Stimulated activated CD4-positive, alpha-beta T cell treated with anti-CD3 and anti-CD28 coated beads, Interleukin-2, amount 100 ng/mL, for 48 hours (primary cell): ENCODE measurements around the gene TAL1.
"Not testable (repeated sequence)": the region's sequence is repeated elsewhere in the genome, so short reads cannot be mapped to it uniquely, and the experiment has no call there.

Source experiments
- DNase-seq, 2 donors: peaks; one replicate each; pipeline ENCODE4 v3.0.0-alpha.2; 2020

The TAL1 gene

DNA sequence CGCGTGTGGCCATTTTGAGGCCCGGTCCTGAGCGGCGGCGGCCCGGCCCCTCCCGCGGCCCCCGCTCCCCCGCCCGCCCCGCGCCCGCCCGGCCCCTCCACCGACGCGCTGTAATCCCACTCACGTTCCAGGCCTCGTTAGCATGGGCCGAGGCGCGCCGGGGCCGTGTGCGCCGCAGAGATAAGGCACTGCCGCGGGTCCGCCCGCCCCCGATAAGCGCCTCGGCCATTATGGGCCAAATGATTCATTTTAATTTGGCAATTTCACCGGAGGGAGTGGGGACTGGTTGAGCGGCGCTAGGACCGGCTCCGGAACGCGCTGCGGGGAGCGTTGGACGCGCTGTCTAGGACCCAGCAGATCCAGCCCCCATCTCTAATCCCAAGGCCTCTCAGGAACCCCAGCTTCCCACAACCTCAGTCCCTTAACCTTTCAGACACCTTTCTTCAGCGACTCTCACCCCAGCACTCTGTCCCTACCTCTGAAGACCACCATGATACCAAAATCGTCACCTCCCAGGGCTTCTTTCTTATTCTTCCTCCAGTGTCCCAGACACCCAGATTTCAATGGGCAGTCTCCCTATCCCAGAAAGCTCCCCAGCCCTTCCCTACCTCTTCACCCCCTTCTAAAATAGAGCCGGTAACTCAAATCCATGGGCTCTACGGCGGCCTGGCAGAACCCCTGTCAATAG, at the start of gene TAL1:
TSS of gene TAL1 (minus strand) at position 39 of the 688 bp plus-strand sequence. CDS start 6,337 bp downstream, outside the sequence.
- DNase-seq: no peak

- DNase-seq: no peak
Observed at GRCh38 chr1:47280142-47280541, 48.1 kb upstream of the TAL1 start.

DNA sequence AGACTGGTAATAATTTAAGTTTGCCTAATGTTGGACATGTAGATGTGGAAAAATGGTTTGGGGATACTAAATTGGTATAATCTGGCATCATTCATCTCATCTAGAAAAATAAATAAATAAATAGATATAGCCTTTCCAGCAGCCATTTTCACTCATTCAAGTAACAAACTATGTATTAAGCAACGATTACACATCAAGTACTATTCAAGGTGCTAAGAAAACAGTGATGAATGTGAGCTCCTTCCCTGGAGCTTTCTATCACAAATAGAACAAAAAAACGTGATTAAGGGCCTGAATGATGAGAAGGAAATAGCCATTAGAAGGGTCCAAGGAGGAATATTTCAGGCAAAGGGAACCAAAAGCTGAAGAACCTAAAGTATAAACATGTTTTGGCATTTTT, 44.8 kb upstream of the TAL1 start:
- no peak for DNase-seq

GRCh38 chr1:47275811-47276210, 43.8 kb upstream of the TAL1 start:
- DNase-seq: not testable (repeated sequence)

- not testable (repeated sequence) for DNase-seq
Observed at GRCh38 chr1:47265529-47265928, 33.5 kb upstream of the TAL1 start.

- peak; percentile 16 to 28 for DNase-seq
Observed at GRCh38 chr1:47262787-47263413, 30.9 kb upstream of the TAL1 start.

DNA sequence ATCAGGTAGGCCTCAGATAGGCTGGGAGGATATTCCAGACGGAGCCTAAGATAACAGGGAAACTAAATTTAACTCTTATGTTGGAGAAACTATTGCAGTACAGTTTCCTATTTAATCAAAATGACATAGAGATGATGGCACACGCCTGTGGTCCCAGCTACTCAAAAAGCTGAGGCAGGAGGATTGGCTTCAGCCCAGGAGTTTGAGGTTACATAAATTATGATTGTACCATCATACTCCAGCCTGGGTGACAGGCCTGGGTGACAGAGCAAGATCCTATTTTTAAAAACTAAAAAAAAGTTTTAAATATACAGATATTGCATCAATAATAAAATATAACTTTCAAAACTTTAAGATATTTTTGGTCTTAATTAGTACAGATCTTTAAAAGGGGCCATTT, 25.2 kb upstream of the TAL1 start:
- no peak for DNase-seq

DNA sequence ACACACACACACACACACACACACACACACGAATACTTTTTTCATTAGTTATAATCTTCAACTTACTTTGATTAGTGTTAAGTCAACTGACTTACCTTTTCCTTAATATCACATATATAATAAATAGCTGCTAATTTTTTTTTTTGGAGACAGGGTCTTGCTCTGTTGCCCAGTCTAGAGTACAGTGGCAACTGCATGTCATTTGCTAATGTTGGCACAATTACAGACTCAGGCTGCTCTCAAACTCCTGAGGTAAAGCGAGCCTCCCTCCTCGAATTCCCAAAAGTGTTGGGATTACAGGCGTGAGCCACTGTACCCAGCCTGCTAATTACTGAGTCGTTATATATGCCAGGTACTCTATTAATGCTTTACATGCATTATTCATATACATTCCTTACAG, 20.8 kb upstream of the TAL1 start:
- DNase-seq: no peak

DNA sequence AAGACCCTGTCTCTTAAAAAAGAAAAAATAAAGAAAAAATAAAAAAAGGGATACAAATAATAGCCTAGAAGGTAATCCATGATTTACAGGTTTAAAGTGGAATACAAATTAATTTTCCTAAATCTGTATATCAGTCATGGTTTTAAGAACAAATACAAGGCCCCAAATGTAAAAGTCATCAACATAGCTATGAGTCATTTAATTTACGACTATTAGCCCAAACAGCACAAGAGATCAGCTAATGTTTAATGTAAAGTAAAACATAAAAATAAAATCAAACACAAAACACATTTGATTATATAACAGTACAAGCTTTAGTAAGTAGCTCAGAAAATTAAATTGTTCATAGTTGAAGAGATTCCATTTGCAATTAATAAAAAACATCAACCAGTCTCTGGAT, 20.3 kb upstream of the TAL1 start:
- DNase-seq: no peak

GRCh38 chr1:47249755-47250154, 17.7 kb upstream of the TAL1 start:
- no peak for DNase-seq

- DNase-seq: no peak
Observed at GRCh38 chr1:47244339-47244862, 12.4 kb upstream of the TAL1 start.

DNA sequence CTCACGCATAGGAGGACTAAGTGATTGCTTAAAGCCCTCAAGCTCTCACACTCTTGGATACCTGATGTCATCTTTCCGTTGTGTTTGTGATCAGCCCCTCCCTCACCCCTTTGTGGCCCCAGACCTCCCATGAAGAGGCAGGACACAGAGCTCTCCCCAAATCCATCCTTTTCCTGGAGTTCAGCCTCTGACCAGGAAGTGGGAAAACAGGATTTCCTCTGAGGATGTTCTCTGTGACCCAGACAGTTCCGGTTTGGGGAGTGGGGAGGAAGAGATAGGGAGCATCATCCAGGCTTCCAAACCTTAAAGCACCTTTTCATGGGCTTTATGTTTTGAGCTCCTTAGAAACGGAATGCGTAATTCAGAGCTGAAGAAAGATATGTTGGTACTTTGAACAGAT, 11.9 kb upstream of the TAL1 start:
- DNase-seq: no peak

- no peak for DNase-seq
Observed at GRCh38 chr1:47241114-47242113, 9.4 kb upstream of the TAL1 start.

- DNase-seq: no peak
Observed at GRCh38 chr1:47238935-47239592, 7.0 kb upstream of the TAL1 start.

GRCh38 chr1:47235806-47236205, 3.8 kb upstream of the TAL1 start:
- DNase-seq: no peak

GRCh38 chr1:47235241-47235681, 3.2 kb upstream of the TAL1 start:
- DNase-seq: no peak

GRCh38 chr1:47233186-47233585, 1.2 kb upstream of the TAL1 start:
- DNase-seq: no peak

GRCh38 chr1:47231301-47232186, 481 bp downstream of the TAL1 start:
- DNase-seq: no peak

DNA sequence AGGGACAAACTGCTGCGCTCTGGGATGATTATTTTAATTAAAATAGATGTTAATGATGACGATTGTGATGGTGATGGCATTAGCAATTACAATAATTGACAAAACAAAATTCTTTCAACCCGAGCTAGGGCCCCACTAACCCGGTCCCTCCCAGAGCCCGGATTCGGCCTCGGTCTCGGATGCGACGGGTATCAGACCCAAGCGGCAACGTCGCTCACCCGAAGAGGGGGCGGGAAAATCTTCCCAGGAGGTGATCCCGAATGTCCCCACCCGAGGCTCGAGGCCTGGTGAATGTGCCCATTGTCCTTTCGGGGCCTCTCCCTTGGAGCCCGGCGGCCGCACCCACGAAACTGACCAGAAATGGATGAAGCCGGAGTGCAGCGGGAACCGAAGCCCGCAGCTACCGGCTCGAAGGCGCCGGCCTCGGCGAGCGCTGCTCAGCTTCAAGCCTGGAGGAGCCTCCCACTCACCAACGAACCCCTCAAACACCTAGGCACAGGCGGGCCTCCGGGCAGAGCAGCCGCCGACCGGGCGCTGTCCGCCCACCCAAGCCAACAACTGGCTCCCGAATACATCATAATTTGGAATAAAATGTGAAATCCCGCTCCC, 1.2 kb downstream of the TAL1 start:
- no peak for DNase-seq

DNA sequence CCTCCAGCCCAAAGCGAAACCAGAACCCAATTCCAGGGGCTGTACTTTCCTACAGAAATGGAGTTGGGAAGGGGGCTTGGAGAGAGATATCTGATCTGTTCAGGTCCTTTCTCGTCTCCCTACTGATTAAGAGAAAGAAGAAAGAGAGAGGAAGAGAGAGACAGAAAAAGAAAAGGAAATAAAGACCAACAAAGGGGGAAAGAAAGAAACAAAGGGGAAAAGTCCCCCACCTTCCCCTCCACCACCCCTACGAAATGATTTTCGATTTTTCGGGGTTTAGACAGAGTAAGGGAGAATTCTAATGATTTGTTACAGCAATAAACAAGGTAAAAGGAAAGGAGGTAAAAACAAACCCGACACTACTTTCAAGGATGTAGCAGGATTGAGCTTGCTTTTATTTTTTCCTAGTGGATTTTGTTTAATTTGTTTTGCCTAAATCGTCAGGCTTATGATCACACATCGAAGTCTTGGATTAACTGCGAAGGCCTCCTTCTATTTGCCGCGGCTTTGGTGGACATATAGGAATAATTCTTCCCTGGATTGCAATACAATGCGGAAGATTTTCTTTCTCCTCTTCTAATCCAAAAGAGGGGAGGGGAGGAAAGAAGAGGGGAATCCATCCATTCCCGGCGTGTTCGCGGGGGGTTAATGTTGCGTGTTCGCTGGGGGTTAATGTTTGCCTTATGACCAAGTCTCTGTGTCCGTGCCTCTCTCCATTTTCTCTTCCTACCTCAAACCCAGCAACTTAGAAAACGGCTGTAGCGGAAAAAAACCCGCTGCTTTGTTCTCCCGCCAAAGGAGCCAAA, 1.9 kb downstream of the TAL1 start:
- DNase-seq: no peak
